OCI-LY1 (cell line): ENCODE results near the gene GRK2.

ENCODE experiments used
- H2AFZ ChIP-seq: fragments of 200-600 bp; sonication (generic), shearing (Covaris generic); 2 replicates; pipeline ENCODE4 v1.6.0; 2014; ENCODE audit warnings: antibody characterized with exemption, mild to moderate bottlenecking, low read length
- H3F3A ChIP-seq: fragments of 200-600 bp; sonication (generic), shearing (Covaris generic); 2 replicates; pipeline ENCODE4 v1.6.0; 2014; ENCODE audit warnings: mild to moderate bottlenecking, antibody characterized with exemption, low read length, moderate library complexity; ENCODE audit not compliant: insufficient read depth
- H3K27ac ChIP-seq: fragments of 200-600 bp; sonication (generic); 2 replicates; pipeline ENCODE4 v1.5.1; 2014; ENCODE audit warnings: low read length, mixed run types, mild to moderate bottlenecking, low read depth; ENCODE audit not compliant: poor library complexity, severe bottlenecking
- H3K27me3 ChIP-seq: fragments of 200-600 bp; sonication (generic); 2 replicates; pipeline ENCODE4 v1.6.0; 2014; ENCODE audit warnings: antibody characterized with exemption, mild to moderate bottlenecking, low read length, moderate library complexity; ENCODE audit not compliant: insufficient read depth
- H3K36me3 ChIP-seq: fragments of 200-600 bp; sonication (generic); 2 replicates; pipeline ENCODE4 v1.6.1; 2014; ENCODE audit warnings: mild to moderate bottlenecking, antibody characterized with exemption, low read length, moderate library complexity, mixed read lengths; ENCODE audit not compliant: insufficient read depth
- H3K4me1 ChIP-seq: fragments of 200-600 bp; sonication (generic); 2 replicates; pipeline ENCODE4 v1.5.1; 2014; ENCODE audit warnings: mild to moderate bottlenecking, low read length, moderate library complexity; ENCODE audit not compliant: insufficient read depth, severe bottlenecking
- H3K4me2 ChIP-seq: fragments of 200-600 bp; sonication (generic), shearing (Covaris generic); 2 replicates; pipeline ENCODE4 v1.6.1; 2014; ENCODE audit warnings: low read length
- H3K4me3 ChIP-seq: fragments of 200-600 bp; sonication (generic); 2 replicates; pipeline ENCODE4 v1.5.1; 2014; ENCODE audit warnings: low read length, low read depth, mild to moderate bottlenecking, mixed read lengths; ENCODE audit not compliant: poor library complexity, severe bottlenecking
- H3K79me2 ChIP-seq: fragments of 200-600 bp; shearing (Covaris generic); 2 replicates; pipeline ENCODE4 v1.6.1; 2016; ENCODE audit warnings: mixed run types, low read length, mixed read lengths; ENCODE audit not compliant: insufficient read depth
- H3K9ac ChIP-seq: fragments of 200-600 bp; sonication (generic), shearing (Covaris generic); 2 replicates; pipeline ENCODE4 v1.6.1; 2014; ENCODE audit warnings: mild to moderate bottlenecking, low read length, mixed read lengths
- H3K9me2 ChIP-seq: fragments of 200-600 bp; sonication (generic), shearing (Covaris generic); 2 replicates; pipeline ENCODE4 v1.6.1; 2014; ENCODE audit warnings: low read depth, mild to moderate bottlenecking, low read length, mixed read lengths
- H3K9me3 ChIP-seq: fragments of 200-600 bp; shearing (Covaris generic); 2 replicates; pipeline ENCODE4 v1.6.1; 2014; ENCODE audit warnings: low read length, mixed read lengths
- H4K20me1 ChIP-seq: fragments of 200-600 bp; sonication (generic), shearing (Covaris generic); 2 replicates; pipeline ENCODE4 v1.6.0; 2016; ENCODE audit warnings: mild to moderate bottlenecking, low read length; ENCODE audit not compliant: insufficient read depth
- EZH2 ChIP-seq: fragments of 200-600 bp; sonication (generic), shearing (Covaris generic); IDR thresholded peaks from 2 replicates; pipeline ENCODE4 v1.8.0; 2017; ENCODE audit warnings: borderline replicate concordance, mixed run types, mild to moderate bottlenecking, antibody characterized with exemption, low read length, moderate library complexity, mixed read lengths
- TF ChIP-seq, protein P1 (sequence below): fragments of 200-600 bp; sonication (generic), shearing (Covaris generic); IDR thresholded peaks from 2 replicates; pipeline ENCODE4 v1.5.1; 2017; ENCODE audit warnings: mild to moderate bottlenecking, antibody characterized with exemption, low read length, moderate library complexity, mixed read lengths

GRK2 gene

DNA sequence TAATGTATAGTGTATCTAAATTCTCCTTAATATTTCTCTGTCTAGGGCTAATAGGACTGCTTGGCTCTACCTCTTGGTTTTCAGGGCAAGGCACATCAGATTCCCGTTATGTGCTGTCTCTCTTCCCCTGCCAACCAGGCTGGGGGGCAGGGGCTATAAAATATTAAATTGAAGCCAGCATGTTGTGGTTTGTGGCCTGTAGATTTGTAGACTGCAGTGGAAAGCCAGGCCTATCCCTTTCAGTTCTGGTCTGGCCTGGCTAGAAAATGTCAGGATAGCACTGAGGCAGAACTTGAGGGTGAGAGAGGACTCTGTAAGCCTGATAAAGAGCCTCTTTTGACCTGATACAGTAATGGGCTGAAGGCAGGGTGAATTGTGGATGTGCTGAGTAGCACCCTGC is 14.4 kb upstream of the GRK2 start:
- H3K9me2 ChIP-seq, result no peaks in the 10 kb centered on the region
- no peak overlapping the region for H3K4me3 ChIP-seq
- H3F3A ChIP-seq, result no peaks in the 10 kb centered on the region
- no peak overlapping the region for H2AFZ ChIP-seq
- no peak overlapping the region for H3K9ac ChIP-seq
- no peaks in the 10 kb centered on the region for H3K79me2 ChIP-seq
- peaks cover 99% of the 10 kb centered on the region for H3K36me3 ChIP-seq
- no peak overlapping the region for H3K4me2 ChIP-seq
- H3K9me3 ChIP-seq, result no peaks in the 10 kb centered on the region
- no peaks in the 10 kb centered on the region for H4K20me1 ChIP-seq
- TF ChIP-seq, protein P1, sequence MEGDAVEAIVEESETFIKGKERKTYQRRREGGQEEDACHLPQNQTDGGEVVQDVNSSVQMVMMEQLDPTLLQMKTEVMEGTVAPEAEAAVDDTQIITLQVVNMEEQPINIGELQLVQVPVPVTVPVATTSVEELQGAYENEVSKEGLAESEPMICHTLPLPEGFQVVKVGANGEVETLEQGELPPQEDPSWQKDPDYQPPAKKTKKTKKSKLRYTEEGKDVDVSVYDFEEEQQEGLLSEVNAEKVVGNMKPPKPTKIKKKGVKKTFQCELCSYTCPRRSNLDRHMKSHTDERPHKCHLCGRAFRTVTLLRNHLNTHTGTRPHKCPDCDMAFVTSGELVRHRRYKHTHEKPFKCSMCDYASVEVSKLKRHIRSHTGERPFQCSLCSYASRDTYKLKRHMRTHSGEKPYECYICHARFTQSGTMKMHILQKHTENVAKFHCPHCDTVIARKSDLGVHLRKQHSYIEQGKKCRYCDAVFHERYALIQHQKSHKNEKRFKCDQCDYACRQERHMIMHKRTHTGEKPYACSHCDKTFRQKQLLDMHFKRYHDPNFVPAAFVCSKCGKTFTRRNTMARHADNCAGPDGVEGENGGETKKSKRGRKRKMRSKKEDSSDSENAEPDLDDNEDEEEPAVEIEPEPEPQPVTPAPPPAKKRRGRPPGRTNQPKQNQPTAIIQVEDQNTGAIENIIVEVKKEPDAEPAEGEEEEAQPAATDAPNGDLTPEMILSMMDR, result no peak
- TF ChIP-seq EZH2, result no peak
- H3K27me3 ChIP-seq, result no peaks in the 10 kb centered on the region
- no peak overlapping the region for H3K27ac ChIP-seq
- no peaks in the 10 kb centered on the region for H3K4me1 ChIP-seq

DNA sequence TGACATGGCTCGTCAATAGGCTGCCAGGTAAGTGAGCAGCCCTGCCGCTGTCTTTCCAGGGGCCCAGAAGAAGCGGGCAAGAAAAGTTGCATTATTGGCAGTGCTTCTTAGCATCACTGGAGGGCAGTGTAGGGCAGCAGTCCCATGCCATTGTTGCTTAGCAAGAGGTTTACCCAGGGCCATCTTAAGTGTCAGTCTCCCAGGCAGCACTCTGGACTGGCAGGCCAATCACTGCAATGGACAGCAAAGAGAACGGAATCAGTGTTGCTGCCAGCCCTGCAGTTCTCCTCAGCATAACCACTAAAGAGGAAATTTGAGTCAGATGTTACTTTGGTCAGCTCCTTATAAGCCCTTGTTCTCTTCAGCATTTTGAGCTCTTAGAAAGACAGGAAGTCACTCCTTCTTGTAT is 13.4 kb upstream of the GRK2 start:
- no peak overlapping the region for H3K27ac ChIP-seq
- no peak overlapping the region for H3K4me2 ChIP-seq
- H3K27me3 ChIP-seq, result no peaks in the 10 kb centered on the region
- H4K20me1 ChIP-seq, result no peaks in the 10 kb centered on the region
- peaks cover 94% of the 10 kb centered on the region for H3K36me3 ChIP-seq
- no peaks in the 10 kb centered on the region for H3F3A ChIP-seq
- H3K4me1 ChIP-seq, result no peaks in the 10 kb centered on the region
- H3K9me2 ChIP-seq, result no peaks in the 10 kb centered on the region
- H3K4me3 ChIP-seq, result no peak overlapping the region
- H2AFZ ChIP-seq, result no peak overlapping the region
- H3K9ac ChIP-seq, result no peak overlapping the region
- H3K79me2 ChIP-seq, result no peaks in the 10 kb centered on the region
- H3K9me3 ChIP-seq, result no peaks in the 10 kb centered on the region
- TF ChIP-seq EZH2, result no peak
- TF ChIP-seq, protein P1, result peak; percentile 49

DNA sequence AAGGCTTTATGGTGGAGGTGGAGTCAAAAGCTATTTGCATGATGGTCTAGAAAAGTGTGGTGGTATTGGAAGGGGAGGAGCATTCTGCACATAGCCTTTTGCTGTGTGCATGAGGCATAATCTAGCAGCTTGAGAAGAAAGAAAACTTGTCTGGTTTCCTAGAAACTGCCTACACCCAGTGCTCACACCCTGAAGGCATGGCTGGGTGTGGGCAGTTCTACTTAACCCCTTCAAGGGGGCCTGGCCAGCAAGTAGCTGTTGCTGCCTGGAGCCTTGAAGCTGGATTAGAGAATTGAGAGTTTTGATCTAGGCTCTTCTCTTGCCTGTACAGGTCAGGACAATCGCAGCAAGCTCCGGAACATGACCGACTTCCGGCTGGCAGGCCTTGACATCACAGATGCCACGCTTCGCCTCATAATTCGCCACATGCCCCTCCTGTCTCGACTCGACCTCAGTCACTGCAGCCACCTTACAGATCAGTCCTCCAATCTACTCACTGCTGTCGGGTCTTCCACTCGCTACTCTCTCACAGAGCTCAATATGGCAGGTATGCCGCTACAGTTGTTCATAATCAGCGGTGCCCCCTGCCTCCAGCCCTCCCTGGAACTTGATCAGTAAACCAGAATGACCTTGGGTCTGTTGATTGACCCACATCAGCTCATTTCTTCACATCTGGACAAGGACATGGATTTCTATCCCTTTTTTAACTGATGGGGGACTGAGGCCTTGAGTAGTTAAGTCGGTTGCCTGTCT is 12.2 kb upstream of the GRK2 start:
- Histone ChIP-seq H3K36me3 (peaks cover 82% of the 10 kb centered on the region), H3K9me3 (no peaks in the 10 kb centered on the region), H3K9ac (no peak overlapping the region), H2AFZ (no peak overlapping the region), H3F3A (no peaks in the 10 kb centered on the region), H3K27ac (no peak overlapping the region), H3K4me1 (no peaks in the 10 kb centered on the region), H3K27me3 (no peaks in the 10 kb centered on the region), H3K4me3 (no peak overlapping the region), H3K4me2 (no peak overlapping the region), H3K9me2 (no peaks in the 10 kb centered on the region), H3K79me2 (no peaks in the 10 kb centered on the region), H4K20me1 (no peaks in the 10 kb centered on the region)
- TF ChIP-seq, protein P1, result no peak
- TF ChIP-seq EZH2, result no peak
